Measurements from ENCODE around the gene COX18. TPM values are rescaled to one million over a fixed set of nuclear protein-coding genes. Genes with fewer than 3 reads are reported as not detected.

COX18 gene
- total RNA-seq, 3 donors from 2014 or later (not counting 1 experiment from before 2014, with no cell fraction given) = 9.6 to 10.3 (median 9.7) TPM

DNA sequence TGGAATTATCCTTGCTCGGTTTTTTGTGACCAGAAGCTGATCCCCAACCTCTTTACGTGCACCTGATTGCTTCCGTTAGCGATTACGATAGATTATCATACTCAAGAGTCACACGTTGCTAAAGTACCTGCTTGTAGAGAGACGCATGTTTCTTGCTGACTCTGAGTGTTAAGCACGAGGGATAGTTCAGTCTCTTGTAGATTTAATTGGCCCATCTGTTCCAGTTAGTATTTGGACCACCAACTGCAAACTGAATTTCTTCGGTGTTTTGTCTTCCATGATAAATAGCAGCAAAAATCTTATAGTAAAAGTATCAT lies 516 bp upstream of the COX18 start:
- H3K9me3 Mint-ChIP-seq = no peaks in the 10 kb centered on the region
- H3K36me3 Mint-ChIP-seq = no peaks in the 10 kb centered on the region
- Histone ChIP-seq H3K4me3 (ENCODE audit: low read length) (peak overlapping the region; percentile 89), H3K36me3 (ENCODE audit: control insufficient read depth, insufficient read depth, low read length) (peaks cover 11% of the 10 kb centered on the region), H3K27ac (ENCODE audit: low read length) (peak overlapping the region; percentile 98), H3K9me3 (ENCODE audit: control insufficient read depth, insufficient read depth, low read length) (no peaks in the 10 kb centered on the region), H3K27me3 (ENCODE audit: control insufficient read depth, insufficient read depth, low read length) (no peaks in the 10 kb centered on the region), H3K4me1 (ENCODE audit: control insufficient read depth, insufficient read depth, low read length) (peaks cover 9% of the 10 kb centered on the region)
- DNase-seq (no peak), ATAC-seq (peak; percentile 4 to 24 (median 10))
- H3K27ac Mint-ChIP-seq = peak overlapping the region; percentile 97 to 99
- peaks cover 32 to 34% of the 10 kb centered on the region in 2 donors for H3K4me1 Mint-ChIP-seq
- WGBS (ENCODE audit: insufficient coverage) = under 1% methylated on average over 8 of the region's 9 CpGs
- H3K27me3 Mint-ChIP-seq (ENCODE audit: low read depth in 2 of 2) = no peaks in the 10 kb centered on the region
- intact Hi-C loops (cut with micrococcal nuclease) = no loop called here
- TF ChIP-seq, protein P1, sequence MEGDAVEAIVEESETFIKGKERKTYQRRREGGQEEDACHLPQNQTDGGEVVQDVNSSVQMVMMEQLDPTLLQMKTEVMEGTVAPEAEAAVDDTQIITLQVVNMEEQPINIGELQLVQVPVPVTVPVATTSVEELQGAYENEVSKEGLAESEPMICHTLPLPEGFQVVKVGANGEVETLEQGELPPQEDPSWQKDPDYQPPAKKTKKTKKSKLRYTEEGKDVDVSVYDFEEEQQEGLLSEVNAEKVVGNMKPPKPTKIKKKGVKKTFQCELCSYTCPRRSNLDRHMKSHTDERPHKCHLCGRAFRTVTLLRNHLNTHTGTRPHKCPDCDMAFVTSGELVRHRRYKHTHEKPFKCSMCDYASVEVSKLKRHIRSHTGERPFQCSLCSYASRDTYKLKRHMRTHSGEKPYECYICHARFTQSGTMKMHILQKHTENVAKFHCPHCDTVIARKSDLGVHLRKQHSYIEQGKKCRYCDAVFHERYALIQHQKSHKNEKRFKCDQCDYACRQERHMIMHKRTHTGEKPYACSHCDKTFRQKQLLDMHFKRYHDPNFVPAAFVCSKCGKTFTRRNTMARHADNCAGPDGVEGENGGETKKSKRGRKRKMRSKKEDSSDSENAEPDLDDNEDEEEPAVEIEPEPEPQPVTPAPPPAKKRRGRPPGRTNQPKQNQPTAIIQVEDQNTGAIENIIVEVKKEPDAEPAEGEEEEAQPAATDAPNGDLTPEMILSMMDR (IDR thresholded peaks at IDR 0.05) = no peak
- peak overlapping the region; percentile 97 for H3K4me3 Mint-ChIP-seq

DNA sequence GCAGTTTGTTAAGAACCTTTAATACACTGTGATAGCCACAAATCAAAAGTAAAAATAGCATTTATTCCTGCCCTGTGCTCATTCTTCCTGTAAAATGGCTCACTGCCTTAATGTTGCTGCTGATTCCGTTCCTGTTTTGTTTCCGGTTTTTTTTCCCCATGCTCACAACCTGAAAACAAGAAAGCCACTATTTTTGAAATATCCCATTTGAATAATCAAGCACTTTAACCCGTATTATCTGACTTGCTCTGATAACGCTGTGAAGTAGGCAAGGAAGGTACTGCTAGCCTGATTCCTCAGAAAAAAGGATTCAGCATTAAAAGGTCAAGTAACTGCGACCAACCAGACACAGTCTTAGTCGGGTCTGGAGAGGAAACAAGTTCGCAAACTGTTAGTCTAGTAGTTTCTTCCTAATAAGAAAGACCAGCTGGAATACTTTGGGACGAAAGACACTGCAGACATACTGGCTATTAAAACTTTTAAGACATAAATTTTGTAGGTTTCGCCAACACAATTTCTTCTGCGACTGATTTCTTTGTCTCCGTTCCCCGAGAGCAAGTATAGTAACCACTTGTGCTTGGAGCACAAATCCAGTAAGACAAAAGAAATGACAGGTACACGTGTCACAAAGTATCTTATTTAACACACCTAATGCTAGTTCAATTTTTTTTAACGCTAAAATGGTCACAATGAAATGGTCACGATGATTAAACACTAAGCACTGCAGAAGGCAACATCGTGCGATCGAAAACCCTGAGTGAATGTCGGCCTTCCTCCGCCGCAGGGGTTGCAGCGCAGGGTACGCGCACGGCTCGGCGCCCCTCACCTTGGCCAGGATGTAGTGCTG lies 802 bp downstream of the COX18 start:
- TF ChIP-seq, protein P1 (IDR thresholded peaks at IDR 0.05) = no peak
- no peaks in the 10 kb centered on the region for H3K9me3 ChIP-seq (ENCODE audit: control insufficient read depth, insufficient read depth, low read length)
- H3K4me3 Mint-ChIP-seq = peak overlapping the region; percentile 97
- H3K27ac ChIP-seq (ENCODE audit: low read length) = peak overlapping the region; percentile 98
- DNase-seq (peak in 1 of 2 donors; percentile 67), ATAC-seq (no peak)
- H3K27ac Mint-ChIP-seq = peak overlapping the region; percentile 97 to 99
- no peaks in the 10 kb centered on the region for H3K27me3 Mint-ChIP-seq (ENCODE audit: low read depth in 2 of 2)
- peaks cover 32 to 38% of the 10 kb centered on the region in 2 donors for H3K4me1 Mint-ChIP-seq
- no peaks in the 10 kb centered on the region for H3K9me3 Mint-ChIP-seq
- WGBS (ENCODE audit: insufficient coverage) = under 1% methylated on average over 27 of the region's 27 CpGs
- H3K36me3 Mint-ChIP-seq = no peaks in the 10 kb centered on the region
- peaks cover 9% of the 10 kb centered on the region for H3K4me1 ChIP-seq (ENCODE audit: control insufficient read depth, insufficient read depth, low read length)
- no peaks in the 10 kb centered on the region for H3K27me3 ChIP-seq (ENCODE audit: control insufficient read depth, insufficient read depth, low read length)
- H3K4me3 ChIP-seq (ENCODE audit: low read length) = peak overlapping the region; percentile 89
- H3K36me3 ChIP-seq (ENCODE audit: control insufficient read depth, insufficient read depth, low read length) = peaks cover 12% of the 10 kb centered on the region
- intact Hi-C loops (cut with micrococcal nuclease) = loop anchor here (1.0 to 2.0 kb wide), 2 partner anchors 16 to 191 kb away; no protein-coding TSS in a partner anchor

DNA sequence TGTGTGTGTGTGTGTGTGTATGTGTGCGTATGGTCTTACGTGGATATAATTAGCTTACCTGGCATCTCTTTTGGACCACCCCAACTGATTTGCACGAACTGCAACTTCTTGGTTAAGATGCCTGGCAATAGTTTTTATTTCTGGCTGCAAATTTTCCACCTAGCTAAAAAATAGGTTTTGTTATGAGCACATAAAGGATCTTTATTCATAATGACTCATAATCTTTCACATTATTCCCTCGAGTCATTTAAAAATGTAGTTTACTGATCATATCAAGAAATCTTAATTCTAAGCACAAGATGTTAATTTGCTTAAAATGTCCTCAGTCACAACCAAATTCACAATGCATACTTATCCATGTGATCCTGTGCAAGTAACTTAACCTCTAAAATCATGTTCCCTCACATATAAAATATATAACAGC lies 1.5 kb downstream of the COX18 start:
- ATAC-seq = no peak
- peaks cover 14% of the 10 kb centered on the region for H3K36me3 ChIP-seq (ENCODE audit: control insufficient read depth, insufficient read depth, low read length)
- peaks cover 9% of the 10 kb centered on the region for H3K4me1 ChIP-seq (ENCODE audit: control insufficient read depth, insufficient read depth, low read length)
- no peaks in the 10 kb centered on the region for H3K27me3 ChIP-seq (ENCODE audit: control insufficient read depth, insufficient read depth, low read length)
- no peaks in the 10 kb centered on the region for H3K9me3 ChIP-seq (ENCODE audit: control insufficient read depth, insufficient read depth, low read length)
- Mint-ChIP-seq H3K4me1 (peaks cover 32 to 38% of the 10 kb centered on the region in 2 donors), H3K4me3 (peak overlapping the region; percentile 97), H3K36me3 (no peaks in the 10 kb centered on the region), H3K27ac (peak overlapping the region; percentile 97 to 99), H3K27me3 (ENCODE audit: low read depth in 2 of 2) (no peaks in the 10 kb centered on the region), H3K9me3 (no peaks in the 10 kb centered on the region)
- TF ChIP-seq, protein P1 (IDR thresholded peaks at IDR 0.05) = no peak
- 40% methylated on average over 4 of the region's 4 CpGs for WGBS (ENCODE audit: insufficient coverage)
- DNase-seq = peak in 1 of 2 donors; percentile 50
- peak overlapping the region; percentile 98 for H3K27ac ChIP-seq (ENCODE audit: low read length)
- H3K4me3 ChIP-seq (ENCODE audit: low read length) = peak overlapping the region; percentile 89
- intact Hi-C loops (cut with micrococcal nuclease) = loop anchor here (2.0 kb wide), 1 partner anchor 17 kb away; no protein-coding TSS in a partner anchor

Data from natural killer cell (primary cell).